Progenitor cell of endocrine pancreas (in vitro differentiated cells): ENCODE measurements around the gene GULP1. TPM values are rescaled to one million over a fixed set of nuclear protein-coding genes. Genes with fewer than 3 reads are reported as not detected.

Experiments used
- DNase-seq: peaks from one replicate; pipeline ENCODE4 v3.0.0; 2021; ENCODE audit warnings: low spot score; ENCODE audit not compliant: unreplicated experiment
- H3K27ac Mint-ChIP-seq: 2 replicates; pipeline ENCODE4 v1.8.0; 2021; ENCODE audit warnings: mild to moderate bottlenecking, moderate library complexity, mixed read lengths
- H3K27me3 Mint-ChIP-seq: 2 replicates; pipeline ENCODE4 v1.8.0; 2021; ENCODE audit warnings: mixed read lengths
- H3K36me3 Mint-ChIP-seq: 2 replicates; pipeline ENCODE4 v1.8.0; 2022; ENCODE audit warnings: mixed read lengths; ENCODE audit not compliant: insufficient read depth
- H3K4me1 Mint-ChIP-seq: 2 replicates; pipeline ENCODE4 v1.8.0; 2021; ENCODE audit warnings: low read depth, mixed read lengths
- H3K4me3 Mint-ChIP-seq: 2 replicates; pipeline ENCODE4 v1.8.0; 2021; ENCODE audit warnings: low read depth, mild to moderate bottlenecking, moderate library complexity, mixed read lengths
- H3K9me3 Mint-ChIP-seq: 2 replicates; pipeline ENCODE4 v1.8.0; 2021; ENCODE audit warnings: low read depth, mixed read lengths
- CTCF ChIP-seq: fragments of 200-600 bp; sonication (generic); IDR thresholded peaks from one replicate; pipeline ENCODE4 v1.5.0; 2021; ENCODE audit warnings: antibody characterized with exemption, mild to moderate bottlenecking; ENCODE audit not compliant: unreplicated experiment
- total RNA-seq: library from RNA; stranded (reverse); gene quantifications from 2 replicates; pipeline ENCODE4 v1.2.1, GENCODE V29; 2021

The GULP1 gene
- total RNA-seq, 1 donor from 2014 or later: 39.4 TPM

- H3K4me3 Mint-ChIP-seq: no peak overlapping the region
- no peak for TF ChIP-seq CTCF
- H3K4me1 Mint-ChIP-seq: peaks cover 10% of the 10 kb centered on the region
- no peak for DNase-seq
- peaks cover 23% of the 10 kb centered on the region for H3K36me3 Mint-ChIP-seq
- H3K9me3 Mint-ChIP-seq: peaks cover 18% of the 10 kb centered on the region
- no peak overlapping the region for H3K27ac Mint-ChIP-seq
- H3K27me3 Mint-ChIP-seq: no peaks in the 10 kb centered on the region
Measured at GRCh38 chr2:188381614-188382013, 89.9 kb downstream of the GULP1 start.

GRCh38 chr2:188382107-188382506, 90.4 kb downstream of the GULP1 start:
- H3K4me3 Mint-ChIP-seq: no peak overlapping the region
- no peak for TF ChIP-seq CTCF
- H3K27ac Mint-ChIP-seq: no peak overlapping the region
- H3K36me3 Mint-ChIP-seq: peaks cover 23% of the 10 kb centered on the region
- H3K9me3 Mint-ChIP-seq: peaks cover 18% of the 10 kb centered on the region
- H3K27me3 Mint-ChIP-seq: no peaks in the 10 kb centered on the region
- no peak for DNase-seq
- H3K4me1 Mint-ChIP-seq: peaks cover 10% of the 10 kb centered on the region

GRCh38 chr2:188383158-188383557, 91.5 kb downstream of the GULP1 start:
- Mint-ChIP-seq H3K9me3 (peaks cover 18% of the 10 kb centered on the region), H3K36me3 (peaks cover 23% of the 10 kb centered on the region), H3K4me1 (peaks cover 10% of the 10 kb centered on the region), H3K27ac (no peak overlapping the region), H3K4me3 (no peak overlapping the region), H3K27me3 (no peaks in the 10 kb centered on the region)
- DNase-seq: no peak
- TF ChIP-seq CTCF: no peak

GRCh38 chr2:188385857-188386256, 94.2 kb downstream of the GULP1 start:
- no peak overlapping the region for H3K4me3 Mint-ChIP-seq
- peaks cover 6% of the 10 kb centered on the region for H3K4me1 Mint-ChIP-seq
- H3K27me3 Mint-ChIP-seq: no peaks in the 10 kb centered on the region
- DNase-seq: no peak
- peaks cover 27% of the 10 kb centered on the region for H3K9me3 Mint-ChIP-seq
- peaks cover 29% of the 10 kb centered on the region for H3K36me3 Mint-ChIP-seq
- TF ChIP-seq CTCF: no peak
- peak overlapping the region; percentile 83 for H3K27ac Mint-ChIP-seq

- Mint-ChIP-seq H3K9me3 (peaks cover 47% of the 10 kb centered on the region), H3K27me3 (no peaks in the 10 kb centered on the region), H3K27ac (peak overlapping the region; percentile 25), H3K36me3 (peaks cover 36% of the 10 kb centered on the region), H3K4me1 (peaks cover 2% of the 10 kb centered on the region), H3K4me3 (no peak overlapping the region)
- no peak for DNase-seq
- TF ChIP-seq CTCF: no peak
Measured at GRCh38 chr2:188388831-188389230, 97.2 kb downstream of the GULP1 start.
